H1 (cell line): Measurements from ENCODE around the gene POLR3A. TPM values are rescaled to one million over a fixed set of nuclear protein-coding genes. Genes with fewer than 3 reads are reported as not detected.

Source experiments
- ATF3 ChIP-seq: IDR thresholded peaks from 2 replicates; pipeline ENCODE4 v1.6.1; 2011; ENCODE audit warnings: low read depth, mild to moderate bottlenecking, low read length; ENCODE audit not compliant: insufficient read depth
- CTCF ChIP-seq, 3 experiments: IDR thresholded peaks; 1 replicate in 2 of 3; 2 replicates in 1 of 3; pipeline versions ENCODE4 v1.5.1 to v1.6.1; 2011; ENCODE audit warnings: low read length in 3 of 3, mild to moderate bottlenecking in 3 of 3, inconsistent platforms in 2 of 3, low read depth in 1 of 3, moderate library complexity in 1 of 3; ENCODE audit not compliant: insufficient read depth in 1 of 3; ENCODE audit errors: control extremely low read depth in 1 of 3
- E2F6 ChIP-seq: IDR thresholded peaks from 2 replicates; pipeline ENCODE4 v1.6.1; 2012; ENCODE audit warnings: inconsistent platforms
- EGR1 ChIP-seq: IDR thresholded peaks from 2 replicates; pipeline ENCODE4 v1.6.1; 2011; ENCODE audit warnings: low read depth, low read length, borderline replicate concordance
- FOSL1 ChIP-seq: IDR thresholded peaks from 2 replicates; pipeline ENCODE4 v1.6.1; 2011; ENCODE audit warnings: mild to moderate bottlenecking, low read depth, low read length, moderate library complexity; ENCODE audit not compliant: insufficient read depth
- HDAC6 ChIP-seq: IDR thresholded peaks from one replicate; pipeline ENCODE4 v1.7.1; 2012; ENCODE audit warnings: low read depth, mild to moderate bottlenecking, inconsistent platforms, low read length, moderate library complexity
- JUN ChIP-seq: IDR thresholded peaks from 2 replicates; pipeline ENCODE4 v1.6.1; 2011; ENCODE audit warnings: low read depth, mild to moderate bottlenecking, improper control_type of control experiment, low read length
- KDM1A ChIP-seq: fragments of 200-600, 300-600 bp; sonication (generic); IDR thresholded peaks from 2 replicates; pipeline ENCODE4 v1.7.1; 2016; ENCODE audit warnings: mild to moderate bottlenecking, low read length, borderline replicate concordance
- KDM5A ChIP-seq: fragments of 200-600 bp; IDR thresholded peaks from 2 replicates; pipeline ENCODE4 v1.7.1; 2012; ENCODE audit warnings: mild to moderate bottlenecking, low read length, inconsistent platforms, mixed read lengths
- NRF1 ChIP-seq: IDR thresholded peaks from 2 replicates; pipeline ENCODE4 v1.6.1; 2011; ENCODE audit warnings: mild to moderate bottlenecking, low read depth, low read length, improper control_type of control experiment
- PHF8 ChIP-seq: fragments of 200-600 bp; sonication (generic); conservative IDR thresholded peaks from 2 replicates; pipeline ENCODE4 v1.7.1; 2012; ENCODE audit warnings: low read depth, mild to moderate bottlenecking, inconsistent platforms, low read length, moderate library complexity
- POLR2A ChIP-seq, 2 experiments: IDR thresholded peaks; 1 replicate in 1 of 2; 2 replicates in 1 of 2; pipeline ENCODE4 v1.6.1; 2011; ENCODE audit warnings: low read depth in 2 of 2, low read length in 2 of 2, mild to moderate bottlenecking in 2 of 2; ENCODE audit errors: control extremely low read depth in 1 of 2
- RAD21 ChIP-seq, 2 experiments: IDR thresholded peaks in 1 of 2; conservative IDR thresholded peaks in 1 of 2; 2 replicates each; pipeline ENCODE4 v1.6.1; 2011; ENCODE audit warnings: low read depth in 2 of 2, low read length in 2 of 2, improper control_type of control experiment in 1 of 2, inconsistent platforms in 1 of 2, mild to moderate bottlenecking in 1 of 2, moderate library complexity in 1 of 2
- RNF2 ChIP-seq: fragments of 200-900, 300-1000 bp; sonication (generic); IDR thresholded peaks from 2 replicates; pipeline ENCODE4 v1.7.1; 2016; ENCODE audit warnings: borderline replicate concordance, low read depth, mild to moderate bottlenecking, antibody characterized with exemption, low read length; ENCODE audit not compliant: poor library complexity, severe bottlenecking; ENCODE audit errors: missing control alignments
- SIN3A ChIP-seq, 2 experiments: IDR thresholded peaks in 1 of 2; conservative IDR thresholded peaks in 1 of 2; 2 replicates each; pipeline ENCODE4 v1.6.1; 2011 to 2012; ENCODE audit warnings: low read length in 2 of 2, improper control_type of control experiment in 1 of 2, low read depth in 1 of 2, mild to moderate bottlenecking in 1 of 2
- SIRT6 ChIP-seq: IDR thresholded peaks from one replicate; pipeline ENCODE4 v1.7.1; 2012; ENCODE audit warnings: low read length, inconsistent platforms
- SP4 ChIP-seq: IDR thresholded peaks from 2 replicates; pipeline ENCODE4 v1.6.1; 2012; ENCODE audit warnings: low read length, inconsistent platforms
- TAF7 ChIP-seq: optimal IDR thresholded peaks from 2 replicates; pipeline ENCODE3; 2011; ENCODE audit warnings: low read depth, mild to moderate bottlenecking, inconsistent platforms, low read length, moderate library complexity, borderline replicate concordance
- polyA plus RNA-seq, 7 experiments: library from polyadenylated mRNA; depleted of rRNA in 3 of 7; stranded (reverse) in 5 of 7; unstranded in 2 of 7; fragments of >200 nt in 5 of 7; fragments of 200-250 nt in 2 of 7; gene quantifications; 1 replicate in 5 of 7; 2 replicates in 1 of 7; 4 replicates in 1 of 7; pipeline versions ENCODE4 v1.2.1 to v1.2.3, GENCODE V29; 2011 to 2013; ENCODE audit warnings: missing spikeins in 2 of 7, mixed read lengths in 2 of 7
- total RNA-seq: library from RNA; stranded (reverse); fragmentation: NEBNext Ultra II Directional; extraction: Animal tissue kit (Norgen Biotek cat#: 25700); gene quantifications from 2 replicates; pipeline ENCODE4 v1.2.1, GENCODE V29; 2021

The POLR3A gene
- total and polyA plus RNA-seq, 2 of the 8 experiments (the other 6 are each of a cell fraction or from before 2014, with no cell fraction given) = 11.3 to 38.6 TPM

GRCh38 chr10:78029269-78030226, at the start of gene POLR3A (continued):
- peak; percentile 52 for TF ChIP-seq E2F6
- TF ChIP-seq FOSL1 = no peak
- no peak for TF ChIP-seq KDM1A
- TF ChIP-seq CTCF (IDR thresholded peaks at IDR 0.05; ENCODE audit: control extremely low read depth in 1 of 3, insufficient read depth in 1 of 3, low read depth in 1 of 3, low read length in 3 of 3) = peak; percentile 42 to 66 (median 46)
- TF ChIP-seq POLR2A (IDR thresholded peaks at IDR 0.05; ENCODE audit: control extremely low read depth in 1 of 2, low read depth in 2 of 2, low read length in 2 of 2) = no peak; a peak in 1 of 3 replicates
- TF ChIP-seq TAF7 = no peak
- peak; percentile 87 for TF ChIP-seq ATF3
- TF ChIP-seq NRF1 = no peak; the same call in 1 of the 2 replicates
- TF ChIP-seq JUN = no peak
- peak in 1 of 2 experiments; percentile 7; a peak in 1 of 4 replicates for TF ChIP-seq RAD21 (IDR thresholded peaks at IDR 0.05 in 1 of 2, conservative IDR thresholded peaks at IDR 0.05 in 1 of 2; ENCODE audit: low read depth in 2 of 2, low read length in 2 of 2)
- no peak for TF ChIP-seq SP4
- TF ChIP-seq KDM5A = peak; percentile 52
- TF ChIP-seq PHF8 = peak; percentile 79
- peak; percentile 90 to 93; a peak in 3 of 4 replicates for TF ChIP-seq SIN3A (conservative IDR thresholded peaks at IDR 0.05 in 1 of 2, IDR thresholded peaks at IDR 0.05 in 1 of 2; ENCODE audit: low read depth in 1 of 2, low read length in 2 of 2)
- TF ChIP-seq HDAC6 = no peak
- peak; percentile 70 for TF ChIP-seq EGR1
- TF ChIP-seq RNF2 = no peak
- no peak for TF ChIP-seq SIRT6
